AG10803 (cell line): ENCODE measurements around the gene SSH2.

Experiments
- DNase-seq: peaks from one replicate; pipeline ENCODE4 v3.0.0; 2010; ENCODE audit warnings: low read depth
- H3K4me3 ChIP-seq: 2 replicates; pipeline ENCODE4 v1.5.1; 2011; ENCODE audit warnings: mild to moderate bottlenecking, low read length, control low read depth
- TF ChIP-seq, protein P1 (sequence below): conservative IDR thresholded peaks from 2 replicates; pipeline ENCODE4 v1.5.1; 2011; ENCODE audit warnings: mild to moderate bottlenecking, low read length, control low read depth, inconsistent platforms

SSH2 gene

DNA sequence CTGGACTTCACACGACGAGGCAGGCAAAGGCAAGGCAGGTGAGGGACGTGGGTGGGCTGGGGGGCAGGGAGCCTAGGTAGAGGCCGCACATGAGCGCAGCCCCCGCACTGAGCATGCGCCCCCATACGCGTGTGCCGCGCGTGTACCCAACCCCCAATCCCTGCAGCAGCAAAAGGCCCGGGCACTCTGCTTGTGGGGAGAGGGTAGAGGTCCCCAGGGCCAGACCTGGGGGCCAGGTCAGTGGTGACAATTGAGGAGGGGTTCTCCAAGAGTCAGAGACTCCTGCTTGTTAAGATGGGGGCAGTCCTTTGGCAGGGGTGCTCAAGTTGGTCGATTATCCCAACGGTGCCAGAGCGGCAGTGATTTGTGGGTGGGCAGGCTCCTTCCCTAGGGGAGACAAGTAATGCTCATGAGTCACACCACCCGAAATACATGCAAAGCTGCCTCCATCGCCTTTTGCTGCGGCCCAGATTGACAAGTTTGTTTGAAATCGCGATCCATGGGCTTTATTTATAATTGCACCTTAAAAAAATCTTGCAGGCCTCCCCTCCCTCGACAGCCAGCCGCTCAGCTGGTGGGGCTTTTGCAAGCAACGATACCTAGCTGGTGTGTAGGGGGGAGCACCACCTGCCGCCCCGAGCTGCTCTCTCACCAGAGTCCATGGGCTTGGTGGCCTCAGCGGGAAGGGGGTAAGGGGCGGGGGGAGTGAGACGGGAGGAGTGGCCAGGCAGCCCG is 339.4 kb downstream of the SSH2 start:
- peak overlapping the region; percentile 55 for H3K4me3 ChIP-seq
- peak; percentile 49 for DNase-seq
- TF ChIP-seq, protein P1, sequence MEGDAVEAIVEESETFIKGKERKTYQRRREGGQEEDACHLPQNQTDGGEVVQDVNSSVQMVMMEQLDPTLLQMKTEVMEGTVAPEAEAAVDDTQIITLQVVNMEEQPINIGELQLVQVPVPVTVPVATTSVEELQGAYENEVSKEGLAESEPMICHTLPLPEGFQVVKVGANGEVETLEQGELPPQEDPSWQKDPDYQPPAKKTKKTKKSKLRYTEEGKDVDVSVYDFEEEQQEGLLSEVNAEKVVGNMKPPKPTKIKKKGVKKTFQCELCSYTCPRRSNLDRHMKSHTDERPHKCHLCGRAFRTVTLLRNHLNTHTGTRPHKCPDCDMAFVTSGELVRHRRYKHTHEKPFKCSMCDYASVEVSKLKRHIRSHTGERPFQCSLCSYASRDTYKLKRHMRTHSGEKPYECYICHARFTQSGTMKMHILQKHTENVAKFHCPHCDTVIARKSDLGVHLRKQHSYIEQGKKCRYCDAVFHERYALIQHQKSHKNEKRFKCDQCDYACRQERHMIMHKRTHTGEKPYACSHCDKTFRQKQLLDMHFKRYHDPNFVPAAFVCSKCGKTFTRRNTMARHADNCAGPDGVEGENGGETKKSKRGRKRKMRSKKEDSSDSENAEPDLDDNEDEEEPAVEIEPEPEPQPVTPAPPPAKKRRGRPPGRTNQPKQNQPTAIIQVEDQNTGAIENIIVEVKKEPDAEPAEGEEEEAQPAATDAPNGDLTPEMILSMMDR, result no peak

DNA sequence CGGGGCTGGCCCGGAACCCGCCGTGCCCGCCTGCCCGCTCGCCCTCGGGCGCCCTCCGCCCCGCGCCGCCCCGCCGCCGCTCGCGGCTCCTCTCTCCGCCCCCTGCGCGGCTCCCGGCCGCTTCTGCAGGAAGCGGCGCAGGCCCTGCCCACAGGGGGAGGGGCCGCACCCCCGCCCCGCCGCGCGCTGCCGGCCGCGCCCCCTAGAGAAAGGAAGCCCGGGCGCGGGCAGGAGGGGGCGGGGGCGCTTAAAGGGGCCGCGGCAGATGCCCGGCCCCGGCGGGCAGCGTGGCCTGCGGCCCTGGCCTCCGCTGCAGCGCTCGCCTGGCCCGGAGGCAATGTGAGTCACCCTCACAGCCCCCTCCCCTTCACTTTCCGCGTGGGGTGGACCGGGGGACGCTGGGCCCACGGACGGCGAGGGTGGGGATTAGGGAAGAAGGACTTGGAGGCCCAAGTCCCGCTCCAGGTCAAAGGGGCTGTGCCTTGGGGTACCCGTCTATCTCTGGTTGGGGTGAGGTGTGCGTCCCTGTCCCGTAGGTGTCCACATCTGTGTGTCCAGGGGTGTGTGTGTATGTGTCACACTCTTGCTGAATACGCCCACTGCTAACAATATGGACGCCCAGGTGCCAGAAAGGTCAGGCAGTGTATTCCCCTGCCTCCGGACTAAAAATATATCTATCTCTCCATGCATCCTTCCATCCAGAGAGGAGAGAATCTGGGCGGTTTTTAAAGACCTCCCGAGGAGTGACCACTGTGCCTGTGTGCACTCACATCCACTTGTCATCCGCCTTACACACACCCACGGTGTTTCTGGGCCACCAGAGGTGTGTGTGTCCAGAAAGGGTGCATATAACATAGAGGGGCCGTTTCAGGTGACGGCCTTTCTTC is 340.3 kb downstream of the SSH2 start, which contains the start of gene GIT1:
Gene GIT1 (minus strand): TSS at position 125 of the 887 bp plus-strand sequence. CDS start 270 bp downstream, outside the sequence.
- TF ChIP-seq, protein P1, result no peak
- H3K4me3 ChIP-seq, result peak within 1 kb of the TSS; percentile 83
- DNase-seq, result peak; percentile 80

DNA sequence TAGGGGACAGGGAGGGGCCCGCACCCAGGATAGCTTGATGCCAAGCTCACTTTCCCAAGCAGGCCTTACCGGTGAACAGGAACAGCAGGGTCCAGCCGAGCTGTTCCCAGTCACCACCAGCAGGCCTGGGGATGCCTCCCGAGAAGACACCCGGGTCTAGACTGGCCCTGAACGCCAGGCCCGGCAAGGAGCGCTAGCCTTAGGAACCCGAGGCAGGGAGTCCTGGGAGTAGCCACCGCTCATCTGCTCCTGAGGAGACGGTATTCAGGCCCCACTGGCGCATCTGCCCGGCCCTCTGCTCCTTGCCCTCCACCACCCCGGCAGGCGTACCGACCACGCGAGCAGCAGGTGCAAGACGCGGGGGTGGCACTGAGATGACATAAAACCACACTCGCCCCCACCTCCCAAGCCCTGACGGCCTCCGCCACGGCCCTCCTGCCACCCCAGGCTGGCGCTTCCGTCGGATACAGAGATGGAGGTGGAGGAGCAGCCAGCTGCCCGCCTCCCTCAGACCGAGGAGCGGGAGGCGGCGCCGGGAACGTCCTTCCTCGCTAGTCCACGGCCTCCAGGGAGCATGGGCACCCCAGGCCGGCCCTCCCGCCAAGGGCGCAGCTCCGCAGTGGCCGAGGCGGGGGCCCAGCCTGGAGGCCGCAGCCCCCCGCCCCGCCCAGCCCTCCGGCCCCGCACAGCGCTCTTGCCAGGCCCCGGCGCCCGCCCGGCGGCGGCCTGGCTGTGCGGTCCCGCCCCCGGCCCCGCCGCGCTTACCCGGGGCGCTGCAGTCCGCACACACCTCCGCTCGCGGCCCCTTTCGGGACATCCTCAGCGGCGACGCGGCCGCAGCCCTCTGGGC is 341.2 kb downstream of the SSH2 start:
- no peak for DNase-seq
- TF ChIP-seq, protein P1, result no peak
- H3K4me3 ChIP-seq, result peak overlapping the region; percentile 83

DNA sequence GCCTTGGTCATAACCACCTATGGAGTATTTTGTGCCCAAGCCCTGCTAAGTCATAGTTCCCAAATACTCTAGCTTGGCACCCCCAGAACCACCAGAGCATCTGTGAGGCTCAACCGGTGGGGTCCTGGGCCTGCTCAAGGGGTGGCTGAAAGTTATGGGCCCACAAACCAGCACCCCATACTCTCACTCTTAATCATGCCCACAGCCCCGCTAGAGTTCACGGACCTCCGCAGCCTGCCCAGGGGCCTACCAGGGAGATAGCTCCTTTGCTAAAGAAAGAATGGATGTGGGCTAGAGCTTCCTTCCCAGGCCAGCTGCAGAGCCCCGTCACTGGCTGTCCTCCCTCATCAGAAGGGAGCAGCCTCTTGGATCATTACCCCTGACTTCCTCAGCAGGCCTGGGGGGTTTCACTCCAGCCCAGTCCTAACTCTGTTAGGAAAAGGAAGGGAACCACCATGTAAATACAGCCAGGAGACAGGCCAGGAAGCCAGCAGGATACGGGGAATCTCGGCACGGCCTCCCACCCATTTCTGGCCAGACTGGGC is 341.9 kb downstream of the SSH2 start:
- DNase-seq, result no peak
- H3K4me3 ChIP-seq, result peak overlapping the region; percentile 83
- TF ChIP-seq, protein P1, result no peak

DNA sequence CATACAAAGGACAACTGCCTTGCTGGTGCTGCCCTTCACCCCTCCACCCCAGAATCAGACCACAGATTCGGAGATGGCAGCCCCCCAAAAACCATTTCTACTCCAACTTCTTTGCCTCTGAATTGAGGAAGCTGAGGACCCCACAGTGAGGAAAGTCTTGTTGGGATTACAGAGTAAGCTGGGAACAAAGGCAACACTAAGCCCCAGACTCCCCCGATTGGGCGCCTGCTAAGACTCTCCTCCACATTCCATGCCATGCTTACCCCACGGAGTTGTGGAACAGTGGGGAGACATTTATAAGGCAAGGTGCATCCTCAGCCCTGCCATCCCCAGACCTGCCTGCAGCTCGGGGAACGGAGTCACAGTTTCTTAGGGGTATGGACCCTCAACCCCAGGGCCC is 342.4 kb downstream of the SSH2 start:
- TF ChIP-seq, protein P1, result no peak
- no peak for DNase-seq
- H3K4me3 ChIP-seq, result peak overlapping the region; percentile 83

DNA sequence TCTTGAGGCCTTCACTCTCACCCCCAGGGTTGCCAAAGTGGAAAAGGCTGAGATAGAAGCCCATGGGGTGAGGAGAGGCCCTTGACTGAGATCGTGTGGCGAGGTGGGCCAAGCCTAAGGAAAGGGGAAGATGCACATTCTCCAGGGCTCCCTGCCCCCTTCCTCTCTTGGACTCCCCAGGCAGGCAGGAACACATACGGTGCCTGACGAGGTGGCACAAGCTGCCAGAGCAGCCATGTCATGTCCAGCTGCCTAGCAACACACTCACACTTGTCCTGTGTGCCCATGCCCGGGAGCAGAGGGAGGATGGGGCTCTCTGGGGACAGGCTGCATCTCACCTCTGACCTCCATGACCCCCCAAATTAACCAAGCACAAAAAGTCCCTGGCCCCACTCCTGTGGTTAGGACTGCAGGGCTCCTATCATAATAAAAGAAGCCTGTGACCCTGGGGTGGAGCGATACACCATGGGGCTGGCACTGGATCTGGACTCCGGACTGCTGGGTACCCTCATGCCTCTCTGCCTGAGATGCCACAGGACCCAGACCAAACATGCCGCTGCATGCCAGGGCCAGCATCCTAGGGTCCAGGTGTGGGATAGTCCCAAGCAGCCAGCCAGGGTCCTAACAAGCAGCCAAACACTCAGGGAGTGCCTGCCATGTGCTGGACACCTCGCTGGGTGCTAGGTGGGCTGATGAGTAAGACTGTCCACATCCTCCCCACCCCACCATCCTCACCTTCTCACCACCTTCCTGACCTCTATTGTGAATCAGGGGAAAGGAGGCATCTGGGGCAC is 343.2 kb downstream of the SSH2 start:
- DNase-seq, result no peak
- H3K4me3 ChIP-seq, result peak overlapping the region; percentile 83
- TF ChIP-seq, protein P1, result no peak
